GM19328 (cell line): ENCODE data around the gene SUV39H1.
"Not testable (repeated sequence)": the region's sequence is repeated elsewhere in the genome, so short reads cannot be mapped to it uniquely, and the experiment has no call there.

ENCODE experiments used
- ATAC-seq: cut with Tn5 transposase; IDR thresholded peaks from one replicate; pipeline ENCODE4 v1.9.1; 2021; ENCODE audit warnings: mild to moderate bottlenecking, moderate library complexity; ENCODE audit not compliant: unreplicated experiment

SUV39H1 gene

GRCh38 chrX:48696301-48696908 lies at the start of gene SUV39H1:
Gene SUV39H1, plus strand, starts transcription at chrX:48696734. Its CDS starts 51 bp downstream, at chrX:48696785.
- peak; percentile 88 for ATAC-seq

GRCh38 chrX:48648336-48648751 lies 48.2 kb upstream of the SUV39H1 start:
- no peak for ATAC-seq

GRCh38 chrX:48649102-48649501 lies 47.4 kb upstream of the SUV39H1 start:
- no peak for ATAC-seq

GRCh38 chrX:48652055-48652579 lies 44.4 kb upstream of the SUV39H1 start:
- not testable (repeated sequence) for ATAC-seq

GRCh38 chrX:48654746-48655145 lies 41.8 kb upstream of the SUV39H1 start:
- not testable (repeated sequence) for ATAC-seq

- ATAC-seq = not testable (repeated sequence)
These were observed 36.8 kb upstream of the SUV39H1 start for GRCh38 chrX:48659686-48660085.

- no peak for ATAC-seq
These were observed 33.3 kb upstream of the SUV39H1 start for GRCh38 chrX:48663241-48663640.

GRCh38 chrX:48664156-48664555 lies 32.4 kb upstream of the SUV39H1 start:
- ATAC-seq = no peak

GRCh38 chrX:48665991-48666390 lies 30.5 kb upstream of the SUV39H1 start:
- ATAC-seq = no peak

GRCh38 chrX:48666649-48667048 lies 29.9 kb upstream of the SUV39H1 start:
- ATAC-seq = no peak

- no peak for ATAC-seq
These were observed 29.0 kb upstream of the SUV39H1 start for GRCh38 chrX:48667509-48667908.

- ATAC-seq = not testable (repeated sequence)
These were observed 28.3 kb upstream of the SUV39H1 start for GRCh38 chrX:48668187-48668586.

- ATAC-seq = peak; percentile 86
These were observed 20.2 kb upstream of the SUV39H1 start for GRCh38 chrX:48676106-48676892.

- ATAC-seq = peak; percentile 18
These were observed 19.7 kb upstream of the SUV39H1 start for GRCh38 chrX:48676893-48677270.

- no peak for ATAC-seq
These were observed 19.0 kb upstream of the SUV39H1 start for GRCh38 chrX:48677516-48677915.

GRCh38 chrX:48680467-48680866 lies 16.1 kb upstream of the SUV39H1 start:
- ATAC-seq = not testable (repeated sequence)

GRCh38 chrX:48680925-48681324 lies 15.6 kb upstream of the SUV39H1 start:
- not testable (repeated sequence) for ATAC-seq

GRCh38 chrX:48681539-48682183 lies 14.9 kb upstream of the SUV39H1 start:
- ATAC-seq = no peak

GRCh38 chrX:48682795-48683194 lies 13.7 kb upstream of the SUV39H1 start:
- ATAC-seq = not testable (repeated sequence)

GRCh38 chrX:48683411-48683982 lies 13.0 kb upstream of the SUV39H1 start, which contains the start of gene WAS:
Gene WAS, plus strand, starts transcription at chrX:48683799. Its CDS starts 55 bp downstream, at chrX:48683854.
- ATAC-seq = peak; percentile 55

- no peak for ATAC-seq
These were observed 12.4 kb upstream of the SUV39H1 start for GRCh38 chrX:48684134-48684533.
